Prostate gland (tissue), 2 donors: ENCODE measurements around the gene SSR4.
"Not testable (repeated sequence)": the region's sequence is repeated elsewhere in the genome, so short reads cannot be mapped to it uniquely, and the experiment has no call there.

Experiments used
- CTCF ChIP-seq, 4 experiments: fragments of 200-600 bp in 2 of 4; fragments of 450-650 bp in 2 of 4; sonication (generic) in 2 of 4; IDR thresholded peaks; 1 replicate in 3 of 4; 2 replicates in 1 of 4; pipeline ENCODE4 v1.5.1; 2016 to 2019; ENCODE audit warnings: antibody characterized with exemption in 4 of 4, mild to moderate bottlenecking in 2 of 4, moderate library complexity in 2 of 4
- POLR2AphosphoS5 ChIP-seq: sonication (generic); formaldehyde crosslinking; IDR thresholded peaks from one replicate; pipeline ENCODE4 v1.6.1; 2017; ENCODE audit warnings: antibody characterized with exemption

- TF ChIP-seq POLR2AphosphoS5; CTCF (IDR thresholded peaks at IDR 0.05): not testable (repeated sequence)
These were observed 49.4 kb upstream of the SSR4 start for GRCh38 chrX:153745067-153745433.
